HCT116 (cell line): ENCODE data around the gene GOLGA1. TPM values are rescaled to one million over a fixed set of nuclear protein-coding genes. Genes with fewer than 3 reads are reported as not detected.

Source experiments
- ATAC-seq: fragments of 200-7000 bp; cut with Tn5 transposase; 2 replicates; pipeline ENCODE4 v1.9.1; 2020; ENCODE audit warnings: mild to moderate bottlenecking, moderate library complexity
- BruUV-seq: library from RNA; stranded (reverse); fragments of 400-500 nt; replicated peaks from 2 replicates; lab custom pipeline; 2021; lab: Mats Ljungman, UMichigan
- CTCF ChIA-PET: fragments of 300-600 bp; sonication (Branson Sonifier 250); formaldehyde crosslinking; loops from one replicate; lab custom pipeline; 2021; ENCODE audit warnings: antibody characterized with exemption; lab: Charles Lee
- POLR2A ChIA-PET: fragments of 300-600, 350-600 bp; sonication (Branson Sonifier 250); formaldehyde crosslinking; loops from one replicate; lab custom pipeline; 2021; ENCODE audit warnings: antibody characterized with exemption; lab: Charles Lee
- RAD21 ChIA-PET, 2 experiments: fragments of 300-600 bp; sonication (Branson Sonifier 250); formaldehyde crosslinking; loops; one replicate each; lab custom pipeline; 2023; ENCODE audit warnings: low total read pairs in 2 of 2; ENCODE audit not compliant: uncharacterized antibody in 2 of 2, unreplicated experiment in 2 of 2, low non-redundant PET in 1 of 2; lab: Charles Lee
- DNase-seq: peaks from one replicate; pipeline ENCODE4 v3.0.0-alpha.2; 2010; ENCODE audit warnings: low read depth, low spot score
- H2AFZ ChIP-seq: fragments of 200-600 bp; shearing (Covaris generic), sonication (generic); 2 replicates; pipeline ENCODE4 v1.6.1; 2017; ENCODE audit warnings: low read depth, mixed run types, mixed read lengths, antibody characterized with exemption, low read length; ENCODE audit not compliant: poor library complexity, severe bottlenecking
- H3K27ac ChIP-seq: 2 replicates; pipeline ENCODE4 v1.5.1; 2012; ENCODE audit warnings: low read depth, low read length
- H3K27me3 ChIP-seq: fragments of 200-600 bp; sonication (generic); 2 replicates; pipeline ENCODE4 v1.6.1; 2016; ENCODE audit warnings: mixed run types, low read length, mixed read lengths; ENCODE audit not compliant: insufficient read depth
- H3K36me3 ChIP-seq, 2 experiments: fragments of 200-500 bp in 1 of 2; fragments of 200-600 bp in 1 of 2; sonication (Bioruptor generic) in 1 of 2; sonication (generic) in 1 of 2; 2 replicates each; pipeline versions ENCODE4 v1.5.1 to v1.6.1; 2014 to 2016; ENCODE audit warnings: low read length in 2 of 2, inconsistent platforms in 1 of 2, mixed read lengths in 1 of 2, mixed run types in 1 of 2; ENCODE audit not compliant: insufficient read depth in 2 of 2, control insufficient read depth in 1 of 2
- H3K4me1 ChIP-seq, 2 experiments: fragments of 200-600 bp in 1 of 2; sonication (generic) in 1 of 2; 2 replicates each; pipeline versions ENCODE4 v1.5.1 to v1.6.1; 2012 to 2017; ENCODE audit warnings: low read length in 2 of 2, inconsistent platforms in 1 of 2, mild to moderate bottlenecking in 1 of 2, mixed read lengths in 1 of 2, mixed run types in 1 of 2, moderate library complexity in 1 of 2; ENCODE audit not compliant: insufficient read depth in 2 of 2, control insufficient read depth in 1 of 2
- H3K4me2 ChIP-seq: fragments of 200-600 bp; sonication (generic); 2 replicates; pipeline ENCODE4 v1.6.1; 2017; ENCODE audit warnings: mixed run types, low read length, mixed read lengths
- H3K4me3 ChIP-seq, 2 experiments: fragments of 200-600 bp in 1 of 2; sonication (generic) in 1 of 2; replicated peaks in 1 of 2; 2 replicates each; pipeline ENCODE4 v1.5.1; 2011 to 2016; ENCODE audit warnings: low read length in 2 of 2, control low read depth in 1 of 2, low read depth in 1 of 2, mild to moderate bottlenecking in 1 of 2, mixed read lengths in 1 of 2, mixed run types in 1 of 2
- H3K79me2 ChIP-seq: fragments of 200-600 bp; sonication (generic); 2 replicates; pipeline ENCODE4 v1.6.1; 2017; ENCODE audit warnings: mild to moderate bottlenecking, mixed run types, low read length, moderate library complexity, mixed read lengths; ENCODE audit not compliant: insufficient read depth
- H3K9ac ChIP-seq: fragments of 200-600 bp; sonication (generic); 2 replicates; pipeline ENCODE4 v1.6.1; 2016; ENCODE audit warnings: low read length, mixed read lengths
- H3K9me2 ChIP-seq: fragments of 200-600 bp; sonication (generic), shearing (Covaris generic); 2 replicates; pipeline ENCODE4 v1.6.1; 2017; ENCODE audit warnings: mixed run types, mild to moderate bottlenecking, moderate library complexity; ENCODE audit not compliant: insufficient read depth
- H3K9me3 ChIP-seq, 2 experiments: fragments of 200-500 bp in 1 of 2; fragments of 200-600 bp in 1 of 2; sonication (Bioruptor generic) in 1 of 2; sonication (generic) in 1 of 2; 2 replicates each; pipeline ENCODE4 v1.6.1; 2014 to 2017; ENCODE audit warnings: low read length in 2 of 2, mixed read lengths in 2 of 2, inconsistent platforms in 1 of 2, low read depth in 1 of 2, mild to moderate bottlenecking in 1 of 2, mixed run types in 1 of 2, moderate library complexity in 1 of 2; ENCODE audit not compliant: control insufficient read depth in 1 of 2, insufficient read depth in 1 of 2
- H4K20me1 ChIP-seq: fragments of 200-600 bp; sonication (generic), shearing (Covaris generic); 2 replicates; pipeline ENCODE4 v1.6.1; 2017; ENCODE audit warnings: mixed run types, mild to moderate bottlenecking, moderate library complexity; ENCODE audit not compliant: insufficient read depth
- EGR1 ChIP-seq: IDR thresholded peaks from 2 replicates; pipeline ENCODE4 v1.6.1; 2012; ENCODE audit warnings: low read depth
- ELF1 ChIP-seq: IDR thresholded peaks from 2 replicates; pipeline ENCODE4 v1.6.1; 2012; ENCODE audit warnings: low read depth, borderline replicate concordance
- EZH2 ChIP-seq: fragments of 200-600 bp; sonication (generic); IDR thresholded peaks from 2 replicates; pipeline ENCODE4 v1.6.1; 2017; ENCODE audit warnings: antibody characterized with exemption, mixed run types
- FOSL1 ChIP-seq: IDR thresholded peaks from 2 replicates; pipeline ENCODE4 v1.6.1; 2012; ENCODE audit warnings: low read depth
- JUND ChIP-seq: IDR thresholded peaks from 2 replicates; pipeline ENCODE4 v1.6.1; 2012
- MAX ChIP-seq: IDR thresholded peaks from 2 replicates; pipeline ENCODE4 v1.6.1; 2012
- POLR2AphosphoS5 ChIP-seq: IDR thresholded peaks from 2 replicates; pipeline ENCODE4 v1.6.1; 2011; ENCODE audit warnings: mild to moderate bottlenecking, low read depth, low read length, moderate library complexity
- SIN3A ChIP-seq: IDR thresholded peaks from 2 replicates; pipeline ENCODE4 v1.6.1; 2012; ENCODE audit warnings: low read depth
- SRF ChIP-seq: IDR thresholded peaks from 2 replicates; pipeline ENCODE4 v1.6.1; 2012; ENCODE audit warnings: low read depth
- YY1 ChIP-seq: IDR thresholded peaks from 2 replicates; pipeline ENCODE4 v1.6.1; 2011; ENCODE audit warnings: low read length, low read depth, moderate library complexity, mild to moderate bottlenecking; ENCODE audit not compliant: insufficient replicate concordance; ENCODE audit errors: extremely low read depth
- ZFX ChIP-seq: fragments of 450-650 bp; IDR thresholded peaks from 2 replicates; pipeline ENCODE4 v1.6.1; 2017
- ZNF274 ChIP-seq: fragments of 200-500 bp; sonication (Bioruptor generic); IDR thresholded peaks from 2 replicates; pipeline ENCODE4 v1.6.1; 2014; ENCODE audit warnings: mild to moderate bottlenecking, low read depth, low read length, inconsistent platforms
- intact Hi-C: fragments of 100-400 bp; cut with micrococcal nuclease; formaldehyde crosslinking; loops from 2 replicates; pipeline ENCODE4 v1.10.0; 2022
- total RNA-seq: library from RNA; stranded (reverse); gene quantifications from one replicate; pipeline ENCODE4 v1.2.1, GENCODE V29; 2021; ENCODE audit not compliant: unreplicated experiment

GOLGA1 gene
- total RNA-seq, 1 experiment from 2014 or later = 13.1 TPM

DNA sequence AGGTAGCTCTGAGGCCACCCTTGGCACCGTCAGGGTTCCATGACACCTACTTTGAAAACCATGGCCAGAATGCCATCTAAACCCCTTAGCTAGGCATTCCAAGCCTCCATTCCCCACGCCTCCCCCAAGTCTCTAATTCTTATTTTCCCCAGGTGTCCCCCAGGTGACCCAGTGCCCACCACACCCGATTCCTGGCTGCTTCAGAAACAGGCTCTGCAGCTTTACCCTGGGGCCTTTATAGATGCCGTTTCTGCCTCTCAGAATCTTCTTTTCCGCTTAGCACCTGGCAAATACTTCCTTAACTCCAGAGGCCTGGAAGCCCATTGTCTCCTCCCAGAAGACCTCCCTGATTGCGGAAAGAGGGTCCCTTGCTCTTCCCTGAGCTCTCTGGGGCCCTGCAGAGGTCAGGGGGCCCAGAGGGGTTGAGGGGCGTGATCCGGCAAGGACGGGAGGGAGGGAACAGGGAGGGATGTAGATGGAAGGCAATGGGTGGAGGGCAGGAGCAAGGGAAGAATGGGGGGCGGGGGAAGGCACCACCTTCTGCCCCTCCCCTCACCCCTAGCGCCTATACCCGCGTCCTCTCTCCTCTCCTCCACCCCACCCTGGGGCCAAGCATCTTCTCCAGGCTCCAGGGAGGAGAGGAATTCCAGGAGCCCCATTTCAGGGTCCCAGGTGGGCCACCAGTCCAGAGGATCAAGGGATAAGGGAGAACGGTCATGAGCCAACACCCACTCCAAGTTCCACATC, 99.6 kb downstream of the GOLGA1 start:
- ChIA-PET RAD21 (interaction anchor here (1.8 to 1.9 kb wide), 2 partner anchors 11 to 12 kb away, joined by 4 to 9 read pairs; partner anchors contain the start of gene WDR38 (in 1 of the 2)), CTCF (interaction anchor here (1.2 to 5.1 kb wide), 17 partner anchors 7 to 224 kb away, joined by 3 to 87 read pairs (median 6); partner anchors contain the start of genes ARPC5L, NR6A1, RPL35 and WDR38), POLR2A (interaction anchor here (1.3 kb wide), 1 partner anchor 12 kb away, joined by 3 read pairs; no protein-coding TSS in a partner anchor)
- ATAC-seq = no peak
- Histone ChIP-seq H3K9ac (no peak overlapping the region), H3K4me1 (peaks cover 12 to 33% of the 10 kb centered on the region in 2 experiments), H3K9me3 (no peaks in the 10 kb centered on the region), H2AFZ (peak overlapping the region; percentile 26), H3K4me3 (no peak overlapping the region), H3K27ac (no peak overlapping the region; the same call in 1 of the 2 replicates), H3K27me3 (no peaks in the 10 kb centered on the region), H3K9me2 (no peaks in the 10 kb centered on the region), H3K79me2 (no peaks in the 10 kb centered on the region), H3K36me3 (no peaks in the 10 kb centered on the region), H4K20me1 (no peaks in the 10 kb centered on the region), H3K4me2 (peak overlapping the region; percentile 34)
- no TSS peak for BruUV-seq
- TF ChIP-seq EGR1 (no peak), SIN3A (no peak), POLR2AphosphoS5 (no peak), ZNF274 (no peak), SRF (no peak), JUND (no peak), EZH2 (no peak), FOSL1 (no peak), ELF1 (no peak), MAX (no peak), YY1 (no peak), ZFX (no peak)
- no peak for DNase-seq
- intact Hi-C loops = no loop called here
